ENCODE data around the gene RYR1.
"Not testable (repeated sequence)": the region's sequence is repeated elsewhere in the genome, so short reads cannot be mapped to it uniquely, and the experiment has no call there.

RYR1 gene

DNA sequence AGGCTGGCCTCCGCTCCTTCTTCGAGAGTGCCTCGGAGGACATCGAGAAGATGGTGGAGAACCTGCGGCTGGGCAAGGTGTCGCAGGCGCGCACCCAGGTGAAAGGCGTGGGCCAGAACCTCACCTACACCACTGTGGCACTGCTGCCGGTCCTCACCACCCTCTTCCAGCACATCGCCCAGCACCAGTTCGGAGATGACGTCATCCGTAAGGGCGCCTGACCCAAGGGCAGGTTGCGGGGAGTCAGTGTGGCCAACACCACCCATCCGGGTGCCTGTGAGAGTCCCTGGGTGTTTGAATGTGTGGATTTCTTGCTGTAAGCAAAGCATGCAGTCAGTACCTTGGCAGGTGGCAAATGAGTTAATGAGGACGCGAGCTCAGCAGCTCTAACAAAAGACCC lies 78.8 kb downstream of the RYR1 start:
- in situ Hi-C loops (cut with HindIII; ENCODE audit: low sequenced_read_pairs): no loop called here

DNA sequence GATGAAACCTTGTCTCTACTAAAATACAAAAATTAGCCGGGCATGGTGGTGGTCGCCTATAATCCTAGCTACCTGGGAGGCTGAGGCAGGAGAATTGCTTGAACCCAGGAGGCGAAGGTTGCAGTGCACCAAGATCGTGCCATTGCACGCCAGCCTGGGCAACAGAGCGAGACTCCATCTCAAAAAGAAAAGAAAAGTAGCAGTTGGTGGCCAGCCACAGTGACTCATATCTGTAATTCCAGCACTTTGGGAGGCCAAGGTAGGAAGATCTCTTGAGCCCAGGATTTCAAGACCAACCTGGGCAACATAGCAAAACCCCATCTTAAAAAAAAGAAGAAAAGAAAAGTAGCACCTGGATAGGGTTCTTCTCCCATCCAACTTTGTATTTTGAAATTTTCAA lies 79.7 kb downstream of the RYR1 start:
- in situ Hi-C loops (cut with HindIII; ENCODE audit: low sequenced_read_pairs): not testable (repeated sequence)

DNA sequence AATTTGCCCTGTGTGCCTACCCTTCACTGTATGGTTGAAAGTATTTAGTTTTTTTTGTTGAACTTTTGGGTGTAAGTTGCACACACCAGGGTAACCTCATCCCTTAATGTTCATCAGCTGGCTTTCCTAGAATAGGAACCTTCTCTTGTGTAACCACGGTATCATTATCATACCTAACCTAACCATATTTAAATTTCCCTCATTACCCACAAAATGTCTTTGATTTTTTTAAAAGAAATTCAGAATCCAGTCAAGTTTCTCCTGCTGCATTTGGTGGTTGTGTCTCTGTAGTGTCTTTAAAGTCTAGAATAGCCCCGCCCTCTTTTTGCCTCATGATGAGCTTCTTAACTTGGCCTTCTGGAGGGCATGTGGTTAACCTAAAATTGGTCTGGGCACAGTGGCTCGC lies 80.3 kb downstream of the RYR1 start:
- in situ Hi-C loops (cut with HindIII; ENCODE audit: low sequenced_read_pairs): no loop called here

DNA sequence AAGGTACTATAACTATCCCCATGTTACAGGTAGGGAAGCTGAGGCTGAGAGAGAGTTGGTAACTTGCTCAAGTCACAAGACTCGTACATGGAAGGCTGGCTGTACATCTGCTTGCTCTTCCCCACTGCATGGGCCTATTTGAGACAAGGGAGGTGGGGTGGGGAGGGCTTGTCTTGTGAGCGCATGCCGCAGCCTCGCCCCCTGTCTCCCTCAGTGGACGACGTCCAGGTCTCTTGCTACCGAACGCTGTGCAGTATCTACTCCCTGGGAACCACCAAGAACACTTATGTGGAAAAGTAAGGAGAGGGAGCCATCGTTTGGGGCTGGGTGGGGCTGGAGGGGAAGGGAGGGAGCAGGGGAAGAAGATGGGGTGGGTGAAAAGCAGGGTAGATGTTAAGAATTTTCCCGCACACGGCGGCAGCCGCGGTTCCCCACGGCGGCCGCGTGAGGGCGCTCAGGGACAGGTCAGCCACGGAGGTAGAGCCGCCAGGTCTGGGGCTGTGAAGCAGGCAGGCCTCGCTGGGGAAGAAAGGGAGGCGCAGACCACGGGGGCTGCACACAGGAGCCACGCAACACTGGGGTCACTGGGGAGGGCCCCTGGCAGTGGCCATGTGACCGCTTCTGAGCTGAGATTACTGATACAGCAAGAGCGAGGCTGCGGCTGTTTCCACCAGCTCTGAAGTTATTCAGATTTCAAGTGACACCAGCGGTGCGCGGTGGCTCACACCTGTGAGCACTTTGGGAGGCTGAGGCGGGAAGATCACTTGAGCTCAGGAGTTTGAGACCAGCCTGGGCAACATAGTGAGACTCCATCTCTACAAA lies 81.5 kb downstream of the RYR1 start:
- in situ Hi-C loops (cut with HindIII; ENCODE audit: low sequenced_read_pairs): no loop called here

DNA sequence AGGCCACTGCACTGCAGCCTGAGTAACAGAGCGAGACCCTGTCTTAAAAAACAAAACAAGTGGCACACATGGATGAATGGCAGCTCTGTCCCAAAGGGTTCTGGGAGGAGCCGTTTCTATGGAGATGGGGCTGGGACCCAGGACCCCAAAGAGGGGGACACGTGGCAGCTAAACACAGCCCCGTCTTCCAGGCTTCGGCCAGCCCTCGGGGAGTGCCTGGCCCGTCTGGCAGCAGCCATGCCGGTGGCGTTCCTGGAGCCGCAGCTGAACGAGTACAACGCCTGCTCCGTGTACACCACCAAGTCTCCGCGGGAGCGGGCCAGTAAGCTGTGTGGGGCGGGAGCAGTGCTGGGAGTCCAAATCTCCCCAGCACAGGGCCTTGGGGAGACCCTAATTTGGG lies 82.4 kb downstream of the RYR1 start:
- in situ Hi-C loops (cut with HindIII; ENCODE audit: low sequenced_read_pairs): no loop called here

DNA sequence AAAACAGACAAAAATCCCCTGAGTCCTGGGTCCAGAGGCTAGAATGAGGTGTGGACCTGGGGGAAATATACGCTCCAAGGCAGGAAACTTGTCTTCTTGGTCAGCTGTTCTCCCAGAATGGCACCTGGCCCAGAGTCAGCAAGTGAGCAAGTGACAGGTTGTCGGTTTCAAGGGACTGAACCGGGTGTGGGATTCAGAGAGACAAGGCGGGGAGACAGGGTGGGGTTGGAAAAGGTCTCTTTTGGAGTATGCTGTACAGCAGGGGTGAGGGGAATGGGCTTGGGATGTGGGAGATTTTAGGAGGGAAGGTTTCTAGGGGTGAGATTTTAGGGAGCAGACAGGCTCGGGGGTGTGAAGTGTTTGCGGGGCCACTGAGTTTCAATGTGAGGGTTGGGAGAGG lies 83.3 kb downstream of the RYR1 start:
- in situ Hi-C loops (cut with HindIII; ENCODE audit: low sequenced_read_pairs): no loop called here

DNA sequence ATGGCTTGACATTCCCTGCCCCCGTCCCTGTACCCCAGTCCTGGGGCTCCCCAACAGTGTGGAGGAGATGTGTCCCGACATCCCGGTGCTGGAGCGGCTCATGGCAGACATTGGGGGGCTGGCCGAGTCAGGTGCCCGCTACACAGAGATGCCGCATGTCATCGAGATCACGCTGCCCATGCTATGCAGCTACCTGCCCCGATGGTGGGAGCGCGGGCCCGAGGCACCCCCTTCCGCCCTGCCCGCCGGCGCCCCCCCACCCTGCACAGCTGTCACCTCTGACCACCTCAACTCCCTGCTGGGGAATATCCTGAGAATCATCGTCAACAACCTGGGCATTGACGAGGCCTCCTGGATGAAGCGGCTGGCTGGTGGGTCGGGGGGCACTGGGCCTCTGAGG lies 83.8 kb downstream of the RYR1 start:
- in situ Hi-C loops (cut with HindIII; ENCODE audit: low sequenced_read_pairs): no loop called here

DNA sequence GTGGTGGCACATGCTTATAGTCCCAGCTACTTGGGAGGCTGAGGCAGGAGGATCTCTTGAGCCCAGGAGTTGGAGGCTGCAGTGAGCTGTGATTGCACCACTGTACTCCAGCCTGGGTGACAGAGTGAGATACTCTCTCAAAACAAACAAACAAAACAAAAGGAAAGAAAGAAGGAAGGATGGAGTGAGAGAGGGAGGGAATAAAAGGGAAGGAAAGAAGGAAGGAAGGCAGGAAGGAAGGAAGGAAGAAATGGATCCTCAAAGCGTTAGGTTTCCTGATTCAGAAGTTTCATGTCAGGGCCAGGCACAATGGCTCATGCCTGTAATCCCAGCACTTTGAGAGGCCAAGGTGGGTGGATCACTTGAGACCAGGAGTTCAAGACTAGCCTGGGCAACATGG lies 84.5 kb downstream of the RYR1 start:
- in situ Hi-C loops (cut with HindIII; ENCODE audit: low sequenced_read_pairs): not testable (repeated sequence)

DNA sequence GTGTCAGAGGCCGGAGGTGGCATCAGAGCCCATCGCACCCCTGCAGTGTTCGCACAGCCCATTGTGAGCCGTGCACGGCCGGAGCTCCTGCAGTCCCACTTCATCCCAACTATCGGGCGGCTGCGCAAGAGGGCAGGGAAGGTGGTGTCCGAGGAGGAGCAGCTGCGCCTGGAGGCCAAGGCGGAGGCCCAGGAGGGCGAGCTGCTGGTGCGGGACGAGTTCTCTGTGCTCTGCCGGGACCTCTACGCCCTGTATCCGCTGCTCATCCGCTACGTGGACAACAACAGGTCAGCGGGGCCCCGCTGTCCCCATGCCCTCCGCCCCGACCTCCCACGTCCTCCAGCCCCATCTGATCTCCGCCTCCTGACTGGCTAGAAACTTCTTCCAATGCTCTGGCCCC lies 85.7 kb downstream of the RYR1 start:
- in situ Hi-C loops (cut with HindIII; ENCODE audit: low sequenced_read_pairs): no loop called here

DNA sequence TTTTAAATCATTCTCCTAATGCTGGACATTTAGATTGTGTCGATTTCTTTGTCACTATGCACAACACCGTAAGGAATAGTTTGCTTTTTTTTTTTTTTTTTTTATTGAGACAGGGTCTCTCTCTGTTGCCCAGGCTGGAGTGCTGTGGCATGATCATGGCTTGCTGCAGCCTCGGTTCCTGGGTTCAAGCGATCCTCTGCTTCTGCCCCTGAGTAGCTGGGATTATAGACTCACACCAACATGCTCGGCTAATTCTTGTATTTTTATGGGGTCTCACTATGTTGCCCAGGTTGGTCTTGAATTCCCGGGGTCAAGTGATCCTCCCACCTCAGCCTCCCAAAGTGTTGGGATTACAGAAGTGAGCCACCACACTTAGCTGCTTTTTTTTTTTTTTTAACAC lies 86.5 kb downstream of the RYR1 start:
- in situ Hi-C loops (cut with HindIII; ENCODE audit: low sequenced_read_pairs): no loop called here

DNA sequence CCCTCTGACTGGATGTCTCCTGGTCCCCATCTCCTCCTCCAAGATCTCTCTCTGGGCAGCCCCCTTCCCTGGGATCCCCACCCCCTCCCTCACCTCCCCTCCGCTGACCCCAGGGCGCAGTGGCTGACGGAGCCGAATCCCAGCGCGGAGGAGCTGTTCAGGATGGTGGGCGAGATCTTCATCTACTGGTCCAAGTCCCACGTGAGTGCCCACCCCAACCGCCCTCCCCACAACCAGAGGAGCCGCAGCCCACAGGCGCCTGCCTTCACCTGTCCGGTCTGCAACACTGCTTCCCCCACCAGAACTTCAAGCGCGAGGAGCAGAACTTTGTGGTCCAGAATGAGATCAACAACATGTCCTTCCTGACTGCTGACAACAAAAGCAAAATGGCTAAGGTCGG lies 89.4 kb downstream of the RYR1 start:
- in situ Hi-C loops (cut with HindIII; ENCODE audit: low sequenced_read_pairs): no loop called here

DNA sequence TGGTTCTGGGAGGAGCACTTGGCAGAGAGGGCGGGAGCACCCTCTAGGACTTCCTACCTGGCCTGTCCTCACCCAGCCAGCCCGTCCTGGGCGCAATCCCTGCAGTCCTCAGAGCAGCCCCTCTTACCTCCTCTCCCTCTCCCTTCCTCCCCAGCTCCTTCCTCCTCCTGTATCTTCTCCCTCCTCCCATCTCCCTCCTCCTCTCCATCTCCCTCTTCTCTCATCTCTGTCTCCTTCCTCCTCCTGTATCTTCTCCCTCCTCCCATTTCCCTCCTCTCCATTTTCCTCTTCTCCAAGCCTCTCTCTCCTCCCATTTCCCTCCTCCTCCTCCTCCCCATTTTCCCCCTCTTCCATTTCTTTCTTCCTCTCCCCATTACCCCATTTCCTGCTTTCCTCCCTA lies 89.8 kb downstream of the RYR1 start:
- in situ Hi-C loops (cut with HindIII; ENCODE audit: low sequenced_read_pairs): no loop called here

DNA sequence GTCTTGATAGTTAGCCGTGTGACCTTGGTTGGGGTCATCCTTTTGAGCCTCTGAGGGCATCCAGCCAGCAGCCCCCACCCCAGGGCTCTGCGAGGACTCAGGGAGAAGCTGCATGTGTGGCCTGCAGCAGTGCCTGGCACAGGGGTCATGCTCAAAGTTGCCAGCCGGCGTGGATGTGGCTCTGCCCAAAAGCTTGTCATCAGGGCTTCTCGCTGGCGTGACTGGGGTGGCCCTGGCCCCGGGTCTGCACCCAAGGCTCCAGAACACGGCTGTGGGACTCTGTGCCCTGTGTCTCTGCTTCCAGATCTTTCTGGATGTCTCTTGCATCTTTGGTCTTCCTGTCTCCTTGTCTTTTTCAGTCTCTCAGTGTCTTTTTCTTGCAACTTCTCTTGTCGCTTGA lies 90.9 kb downstream of the RYR1 start:
- in situ Hi-C loops (cut with HindIII; ENCODE audit: low sequenced_read_pairs): no loop called here

DNA sequence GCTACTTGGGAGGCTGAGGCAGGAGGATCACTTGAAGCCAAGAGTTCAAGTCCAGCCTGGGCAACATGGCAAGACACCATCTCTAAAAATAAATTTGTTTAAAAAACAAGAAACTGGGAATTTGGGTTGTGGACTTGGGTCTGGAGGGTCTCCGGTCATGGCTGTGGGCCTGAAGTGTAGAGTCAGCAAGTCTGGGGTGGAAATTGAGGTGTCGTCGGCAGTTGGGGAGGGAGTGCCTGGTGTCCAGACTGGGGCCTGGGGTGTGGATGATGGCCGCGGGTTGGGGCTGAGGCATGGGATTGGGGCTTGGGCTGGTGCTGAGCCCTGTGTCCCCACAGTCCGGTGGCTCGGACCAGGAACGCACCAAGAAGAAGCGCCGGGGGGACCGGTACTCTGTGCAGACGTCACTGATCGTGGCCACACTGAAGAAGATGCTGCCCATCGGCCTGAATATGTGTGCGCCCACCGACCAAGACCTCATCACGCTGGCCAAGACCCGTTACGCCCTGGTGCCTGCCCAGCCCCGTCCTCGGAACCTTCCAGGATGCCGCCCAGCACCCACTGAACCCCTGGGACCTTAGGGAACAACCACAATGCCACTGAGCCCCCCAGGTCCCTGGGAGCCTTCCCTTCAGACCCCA lies 91.6 kb downstream of the RYR1 start:
- in situ Hi-C loops (cut with HindIII; ENCODE audit: low sequenced_read_pairs): no loop called here

DNA sequence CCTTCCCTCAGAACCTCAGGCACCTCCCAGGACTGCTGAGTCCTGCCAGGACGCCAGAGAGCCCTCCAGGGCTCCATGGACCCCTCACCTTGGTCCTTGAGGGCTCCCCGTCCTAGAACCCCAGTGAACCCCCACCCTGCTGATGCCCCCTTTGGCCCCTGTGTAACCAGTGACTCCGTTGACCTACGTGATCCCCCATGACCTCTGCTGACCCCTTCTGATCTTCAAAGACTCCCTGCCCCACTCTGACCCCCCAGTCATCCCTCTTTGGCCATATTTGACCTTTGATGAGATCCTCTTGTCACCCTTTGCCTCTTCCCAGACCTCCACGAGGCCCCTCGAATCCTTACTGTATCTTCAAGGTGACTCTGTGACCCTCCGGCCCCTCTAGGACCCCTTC lies 92.9 kb downstream of the RYR1 start:
- in situ Hi-C loops (cut with HindIII; ENCODE audit: low sequenced_read_pairs): no loop called here

DNA sequence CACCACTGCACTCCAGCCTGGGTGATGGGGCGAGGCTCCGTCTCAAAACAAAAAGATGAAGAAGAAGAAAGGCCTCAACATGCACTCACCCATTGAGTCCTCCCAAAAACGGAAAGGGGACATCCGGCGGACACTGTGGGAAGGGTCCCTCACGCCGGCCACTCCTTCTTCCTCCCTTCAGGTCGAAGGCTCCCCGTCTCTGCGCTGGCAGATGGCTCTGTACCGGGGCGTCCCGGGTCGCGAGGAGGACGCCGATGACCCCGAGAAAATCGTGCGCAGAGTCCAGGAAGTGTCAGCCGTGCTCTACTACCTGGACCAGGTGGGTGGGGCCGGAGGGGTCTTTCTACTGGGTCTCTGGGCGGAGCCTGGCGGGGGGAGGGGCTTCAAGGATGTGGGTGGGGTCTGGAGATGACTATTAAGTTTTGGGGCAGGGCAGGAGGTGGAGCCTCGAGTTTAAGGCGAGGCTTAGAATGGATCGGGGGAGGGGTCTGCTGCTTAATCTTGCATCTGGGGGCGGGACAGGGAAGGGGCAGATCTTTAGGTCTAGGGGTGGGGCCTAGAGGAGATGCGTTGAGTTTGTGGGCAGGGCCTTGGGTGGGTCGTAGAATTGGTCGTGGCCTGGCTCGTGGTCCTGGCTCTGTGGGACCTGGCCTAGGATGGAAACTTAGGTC lies 94.1 kb downstream of the RYR1 start:
- in situ Hi-C loops (cut with HindIII; ENCODE audit: low sequenced_read_pairs): no loop called here

DNA sequence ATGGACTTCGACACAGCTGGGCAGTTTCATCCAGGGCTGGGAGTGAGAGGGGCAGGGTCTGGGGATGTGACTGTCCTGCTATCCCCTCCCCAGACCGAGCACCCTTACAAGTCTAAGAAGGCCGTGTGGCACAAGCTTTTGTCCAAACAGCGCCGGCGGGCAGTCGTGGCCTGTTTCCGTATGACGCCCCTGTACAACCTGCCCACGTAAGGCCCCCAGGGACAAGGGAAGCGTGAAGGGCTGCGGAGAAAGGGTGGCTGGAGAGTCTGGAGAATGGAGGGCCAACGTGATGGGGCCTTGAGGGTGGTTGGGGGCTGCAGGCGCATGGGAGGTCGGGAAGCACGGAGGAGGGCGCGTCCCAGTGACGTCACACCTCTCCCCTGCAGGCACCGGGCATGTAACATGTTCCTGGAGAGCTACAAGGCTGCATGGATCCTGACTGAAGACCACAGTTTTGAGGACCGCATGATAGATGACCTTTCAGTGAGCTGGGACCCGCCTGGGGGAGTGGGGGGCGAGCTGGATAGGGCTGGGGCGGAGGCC lies 94.8 kb downstream of the RYR1 start:
- in situ Hi-C loops (cut with HindIII; ENCODE audit: low sequenced_read_pairs): no loop called here

DNA sequence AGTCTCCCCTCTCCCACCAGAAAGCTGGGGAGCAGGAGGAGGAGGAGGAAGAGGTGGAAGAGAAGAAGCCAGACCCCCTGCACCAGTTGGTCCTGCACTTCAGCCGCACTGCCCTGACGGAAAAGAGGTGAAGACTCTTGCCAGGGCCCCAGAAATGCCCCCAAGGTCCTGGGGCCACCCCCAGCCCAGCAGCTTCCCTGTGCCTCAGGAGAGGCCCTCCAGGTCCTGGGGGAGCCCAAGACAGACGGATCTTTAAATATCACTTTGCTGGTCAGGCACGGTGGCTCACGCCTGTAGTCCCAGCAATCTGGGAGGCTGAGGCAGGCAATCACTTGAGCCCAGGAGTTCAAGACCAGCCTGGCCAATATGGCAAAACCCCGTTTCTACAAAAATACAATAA lies 95.4 kb downstream of the RYR1 start:
- in situ Hi-C loops (cut with HindIII; ENCODE audit: low sequenced_read_pairs): no loop called here

DNA sequence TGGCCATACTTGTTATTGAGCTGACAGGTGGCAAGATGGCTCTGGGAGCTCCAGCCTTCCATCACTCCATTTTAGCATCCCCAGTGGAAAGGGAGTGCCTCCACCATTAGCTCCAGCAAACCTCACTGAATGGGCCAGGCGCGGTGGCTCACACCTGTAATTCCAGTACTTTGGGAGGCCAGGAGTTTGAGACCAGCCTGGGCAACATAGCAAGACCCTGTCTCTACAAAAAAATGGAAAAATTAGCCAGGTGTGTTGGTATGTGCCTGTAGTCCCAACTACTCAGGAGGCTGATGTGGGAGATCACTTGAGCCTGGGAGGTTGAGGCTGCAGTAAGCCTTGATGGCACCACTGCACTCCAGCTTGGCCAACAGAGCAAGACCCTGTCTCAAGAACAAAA lies 98.0 kb downstream of the RYR1 start:
- in situ Hi-C loops (cut with HindIII; ENCODE audit: low sequenced_read_pairs): no loop called here

DNA sequence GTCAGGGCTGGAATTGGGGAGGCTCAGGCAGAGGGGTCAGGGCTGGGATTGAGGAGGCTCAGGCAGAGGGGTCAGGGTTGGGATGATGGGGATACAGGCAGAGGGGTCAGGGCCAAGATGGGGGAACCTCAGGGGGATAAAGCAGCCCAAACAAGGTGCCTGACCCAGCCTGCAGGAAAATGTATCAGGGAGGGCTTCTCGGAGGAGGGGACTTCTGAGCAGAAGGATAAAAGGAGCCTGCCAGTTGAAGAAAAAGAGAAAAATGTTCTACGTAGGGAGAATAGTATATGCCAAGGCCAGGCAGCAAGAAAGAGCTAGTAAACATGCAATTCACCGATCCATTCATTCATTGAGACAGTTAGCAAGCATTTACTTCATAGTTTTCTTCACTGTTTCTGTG lies 99.4 kb downstream of the RYR1 start:
- in situ Hi-C loops (cut with HindIII; ENCODE audit: low sequenced_read_pairs): no loop called here

DNA sequence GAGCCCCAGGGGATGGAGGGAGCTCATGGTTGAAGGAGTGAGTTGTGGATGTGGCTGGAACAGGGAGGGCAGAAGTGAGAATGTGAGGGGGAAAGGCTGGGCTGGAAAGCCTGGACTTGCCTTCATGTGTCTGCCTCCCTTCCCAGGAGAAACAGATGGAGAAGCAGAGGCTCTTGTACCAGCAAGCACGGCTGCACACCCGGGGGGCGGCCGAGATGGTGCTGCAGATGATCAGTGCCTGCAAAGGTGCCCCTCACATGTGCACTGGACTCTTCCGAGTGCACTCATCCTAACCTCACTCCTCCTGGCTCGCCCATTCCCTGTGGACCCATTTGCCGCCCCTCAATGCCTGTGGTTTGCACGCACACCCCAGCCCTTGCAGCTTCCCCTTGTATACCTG lies 101.1 kb downstream of the RYR1 start:
- in situ Hi-C loops (cut with HindIII; ENCODE audit: low sequenced_read_pairs): no loop called here

DNA sequence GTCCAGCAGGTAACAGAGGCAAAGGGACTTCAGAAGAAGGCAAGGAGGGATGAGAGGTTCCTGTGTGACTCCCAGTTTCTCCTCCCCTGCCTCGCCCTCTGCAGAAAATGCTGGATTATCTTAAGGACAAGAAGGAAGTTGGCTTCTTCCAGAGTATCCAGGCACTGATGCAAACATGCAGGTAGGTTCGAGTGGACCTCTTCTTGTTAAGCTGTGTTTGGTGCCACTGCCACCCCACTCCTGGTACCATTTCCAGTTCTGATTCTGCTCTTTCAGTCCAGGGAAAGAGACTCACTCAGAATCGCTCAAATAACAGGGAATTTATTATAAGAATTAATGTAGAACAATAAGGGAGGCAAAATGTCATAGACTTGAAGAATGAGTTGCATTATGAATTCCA lies 101.7 kb downstream of the RYR1 start:
- in situ Hi-C loops (cut with HindIII; ENCODE audit: low sequenced_read_pairs): no loop called here
